ENCODE measurements around the gene CLPTM1.

DNA sequence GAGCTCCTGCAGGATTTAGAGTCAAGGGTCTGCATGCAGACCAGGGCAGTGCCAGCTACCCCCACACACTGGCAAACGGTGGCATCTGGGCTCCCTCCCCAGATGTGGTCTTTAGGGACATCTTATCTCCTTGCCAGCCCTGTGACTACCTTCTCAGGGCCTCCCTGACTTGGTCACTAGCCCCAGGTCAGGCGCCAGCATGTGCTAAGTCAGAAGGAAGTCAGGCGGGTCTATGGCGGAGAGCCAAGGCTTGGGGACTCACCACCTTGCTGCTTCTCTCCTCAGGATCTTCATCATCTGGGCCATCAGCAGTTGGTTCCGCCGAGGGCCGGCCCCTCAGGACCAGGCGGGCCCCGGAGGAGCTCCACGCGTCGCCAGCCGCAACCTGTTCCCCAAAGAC is 17.6 kb downstream of the CLPTM1 start:
- no peak for TF ChIP-seq EZH2 (IDR thresholded peaks at IDR 0.05; ENCODE audit: insufficient read depth, low read length)
- TF ChIP-seq CTCF (IDR thresholded peaks at IDR 0.05; ENCODE audit: insufficient read depth, low read depth, low read length): no peak
